ENCODE results near the gene LRRC38. TPM values are rescaled to one million over a fixed set of nuclear protein-coding genes. Genes with fewer than 3 reads are reported as not detected.

Gene LRRC38
- total and polyA plus RNA-seq, 2 of the 13 experiments (the other 11 are each of a cell fraction or from before 2014, with no cell fraction given), result not detected

- Histone ChIP-seq H3K4me1 (ENCODE audit: insufficient read depth, low read length) (no peaks in the 10 kb centered on the region), H3K4me2 (ENCODE audit: low read depth, low read length) (no peak overlapping the region), H3K4me3 (replicated peaks in 1 of 3; ENCODE audit: insufficient read depth in 1 of 3, low read depth in 2 of 3, low read length in 3 of 3) (no peak overlapping the region), H3K79me2 (ENCODE audit: insufficient read depth, low read length) (no peaks in the 10 kb centered on the region), H4K20me1 (ENCODE audit: insufficient read depth, low read length) (no peaks in the 10 kb centered on the region), H3K9ac (ENCODE audit: insufficient read depth, low read depth, low read length) (no peak overlapping the region), H3K27ac (ENCODE audit: extremely low read length, insufficient read depth, low read length) (no peak overlapping the region), H3K27me3 (ENCODE audit: control insufficient read depth in 1 of 2, insufficient read depth in 2 of 2, low read length in 2 of 2) (peaks cover 1 to 32% of the 10 kb centered on the region in 2 experiments; a peak in 4 of 5 replicates), H3K9me3 (ENCODE audit: low read length) (no peaks in the 10 kb centered on the region), H2AFZ (ENCODE audit: low read length) (no peak overlapping the region), H3K36me3 (replicated peaks in 1 of 2; ENCODE audit: control insufficient read depth in 1 of 2, insufficient read depth in 2 of 2, low read length in 2 of 2) (no peaks in the 10 kb centered on the region)
- no peak for FAIRE-seq
- no peak for DNase-seq (ENCODE audit: low spot score)
- BruUV-seq (replicated peaks), result no TSS peak
- ChIA-PET CTCF (ENCODE audit: low intra/inter-chr PET ratio, low total read pairs) (no interaction called here), POLR2A (no interaction called here)
- ATAC-seq, result no peak
- WGBS (ENCODE audit: low lambda C conversion rate), result 10% methylated on average over 6 of the region's 8 CpGs
- TF ChIP-seq ZNF143 (CRISPR knock-in tag; IDR thresholded peaks at IDR 0.05) (no peak), CREB1 (IDR thresholded peaks at IDR 0.05) (peak; percentile 70), CREB1 (CRISPR knock-in tag; IDR thresholded peaks at IDR 0.05) (no peak)
- intact Hi-C loops (cut with micrococcal nuclease; ENCODE audit: unreplicated experiment), result no loop called here
- in situ Hi-C loops (cut with HindIII; ENCODE audit: extremely low pct_ligation_motif_present, low pct_unique_long_range_greater_than_20kb), result no loop called here
Observed at GRCh38 chr1:13540866-13541265, 27.1 kb upstream of the LRRC38 start.

GRCh38 chr1:13539683-13540082 is 25.9 kb upstream of the LRRC38 start:
- no peak for ATAC-seq
- FAIRE-seq, result no peak
- in situ Hi-C loops (cut with HindIII; ENCODE audit: extremely low pct_ligation_motif_present, low pct_unique_long_range_greater_than_20kb), result no loop called here
- Histone ChIP-seq H3K79me2 (ENCODE audit: insufficient read depth, low read length) (no peaks in the 10 kb centered on the region), H3K4me2 (ENCODE audit: low read depth, low read length) (no peak overlapping the region), H3K4me3 (replicated peaks in 1 of 3; ENCODE audit: insufficient read depth in 1 of 3, low read depth in 2 of 3, low read length in 3 of 3) (no peak overlapping the region), H2AFZ (ENCODE audit: low read length) (no peak overlapping the region), H3K9me3 (ENCODE audit: low read length) (no peaks in the 10 kb centered on the region), H4K20me1 (ENCODE audit: insufficient read depth, low read length) (no peaks in the 10 kb centered on the region), H3K27ac (ENCODE audit: extremely low read length, insufficient read depth, low read length) (no peak overlapping the region), H3K9ac (ENCODE audit: insufficient read depth, low read depth, low read length) (no peak overlapping the region), H3K36me3 (replicated peaks in 1 of 2; ENCODE audit: control insufficient read depth in 1 of 2, insufficient read depth in 2 of 2, low read length in 2 of 2) (no peaks in the 10 kb centered on the region), H3K4me1 (ENCODE audit: insufficient read depth, low read length) (no peaks in the 10 kb centered on the region), H3K27me3 (ENCODE audit: control insufficient read depth in 1 of 2, insufficient read depth in 2 of 2, low read length in 2 of 2) (peaks cover 1 to 38% of the 10 kb centered on the region in 2 experiments; a peak in 4 of 5 replicates)
- ChIA-PET POLR2A (no interaction called here), CTCF (ENCODE audit: low intra/inter-chr PET ratio, low total read pairs) (no interaction called here)
- no peak for DNase-seq (ENCODE audit: low spot score)
- no TSS peak for BruUV-seq (replicated peaks)
- intact Hi-C loops (cut with micrococcal nuclease; ENCODE audit: unreplicated experiment), result no loop called here
- 0% methylated on average over 2 of the region's 2 CpGs for WGBS (ENCODE audit: low lambda C conversion rate)
- no peak for TF ChIP-seq DZIP1 (CRISPR knock-in tag; IDR thresholded peaks at IDR 0.05)
- TF ChIP-seq ZNF609 (CRISPR knock-in tag; IDR thresholded peaks at IDR 0.05; ENCODE audit: borderline replicate concordance), result no peak
- TF ChIP-seq MIER3 (CRISPR knock-in tag; IDR thresholded peaks at IDR 0.05; ENCODE audit: borderline replicate concordance), result no peak
- no peak for TF ChIP-seq ATRX (CRISPR knock-in tag; IDR thresholded peaks at IDR 0.05; ENCODE audit: borderline replicate concordance)
- no peak for TF ChIP-seq PLRG1 (conservative IDR thresholded peaks at IDR 0.05)
- TF ChIP-seq ZNF18 (CRISPR knock-in tag; IDR thresholded peaks at IDR 0.05; ENCODE audit: insufficient replicate concordance), result no peak

Data from HepG2 (cell line).